Neural crest cell (in vitro differentiated cells): ENCODE results near the gene NUP160. TPM values are rescaled to one million over a fixed set of nuclear protein-coding genes. Genes with fewer than 3 reads are reported as not detected.
A peak's percentile ranks its signal among the peaks of the same experiment; 100 is the strongest.
"Not testable (repeated sequence)": the region's sequence is repeated elsewhere in the genome, so short reads cannot be mapped to it uniquely, and the experiment has no call there.

Experiments
- DNase-seq: peaks from one replicate; pipeline ENCODE4 v3.0.0; 2021; ENCODE audit warnings: low read depth, mixed read lengths, low spot score
- H3K27ac Mint-ChIP-seq: one replicate; pipeline ENCODE4 v1.8.0; 2021; ENCODE audit warnings: mild to moderate bottlenecking, mixed read lengths; ENCODE audit not compliant: unreplicated experiment
- H3K27me3 Mint-ChIP-seq: 2 replicates; pipeline ENCODE4 v1.8.0; 2021; ENCODE audit warnings: low read depth, mild to moderate bottlenecking, mixed read lengths
- H3K36me3 Mint-ChIP-seq: 2 replicates; pipeline ENCODE4 v1.8.0; 2021; ENCODE audit warnings: low read depth, mild to moderate bottlenecking, mixed read lengths
- H3K4me1 Mint-ChIP-seq: 2 replicates; pipeline ENCODE4 v1.8.0; 2021; ENCODE audit warnings: mixed read lengths
- H3K4me3 Mint-ChIP-seq: one replicate; pipeline ENCODE4 v1.8.0; 2021; ENCODE audit warnings: mild to moderate bottlenecking, mixed read lengths
- H3K9me3 Mint-ChIP-seq: 2 replicates; pipeline ENCODE4 v1.8.0; 2021; ENCODE audit warnings: mixed read lengths
- total RNA-seq: library from RNA; stranded (reverse); gene quantifications from 2 replicates; pipeline ENCODE4 v1.2.1, GENCODE V29; 2021
- TF ChIP-seq, protein P1 (sequence below): fragments of 200-600 bp; sonication (generic); conservative IDR thresholded peaks from 2 replicates; pipeline ENCODE4 v1.5.0; 2021; ENCODE audit warnings: antibody characterized with exemption, mild to moderate bottlenecking

NUP160 gene
- total RNA-seq, 1 donor from 2014 or later, result 92.9 TPM

DNA sequence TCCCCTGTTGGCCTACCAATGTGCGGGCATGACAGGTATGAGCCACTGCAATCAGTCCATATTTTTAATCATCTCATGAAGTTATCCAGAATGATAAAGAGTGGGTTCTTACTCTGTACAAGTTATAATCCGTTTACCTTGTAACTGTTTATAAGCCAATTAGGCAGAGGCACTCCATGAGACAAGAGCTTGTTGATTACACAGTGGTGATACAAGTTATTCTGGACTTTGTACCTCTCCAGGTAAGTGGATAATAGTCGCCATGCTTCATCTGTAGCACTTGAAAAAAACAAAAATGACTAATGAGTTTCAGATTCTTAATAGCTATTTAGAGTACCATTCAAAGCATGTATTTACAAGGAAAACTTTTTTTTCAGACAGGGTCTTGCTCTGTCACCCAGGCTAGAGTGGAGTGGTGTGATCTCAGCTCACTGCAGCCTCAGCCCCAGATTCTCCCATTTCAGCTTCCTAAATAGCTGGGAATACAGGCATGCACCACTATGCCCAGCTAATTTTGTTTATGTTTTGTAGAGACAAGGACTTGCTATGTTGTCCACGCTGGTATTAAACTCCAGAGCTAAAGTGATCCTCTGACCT, 63.3 kb downstream of the NUP160 start:
- Mint-ChIP-seq H3K4me1 (no peaks in the 10 kb centered on the region), H3K36me3 (peaks cover 12% of the 10 kb centered on the region), H3K27me3 (no peaks in the 10 kb centered on the region), H3K9me3 (no peaks in the 10 kb centered on the region), H3K27ac (no peak overlapping the region), H3K4me3 (no peak overlapping the region)
- no peak for DNase-seq
- TF ChIP-seq, protein P1, sequence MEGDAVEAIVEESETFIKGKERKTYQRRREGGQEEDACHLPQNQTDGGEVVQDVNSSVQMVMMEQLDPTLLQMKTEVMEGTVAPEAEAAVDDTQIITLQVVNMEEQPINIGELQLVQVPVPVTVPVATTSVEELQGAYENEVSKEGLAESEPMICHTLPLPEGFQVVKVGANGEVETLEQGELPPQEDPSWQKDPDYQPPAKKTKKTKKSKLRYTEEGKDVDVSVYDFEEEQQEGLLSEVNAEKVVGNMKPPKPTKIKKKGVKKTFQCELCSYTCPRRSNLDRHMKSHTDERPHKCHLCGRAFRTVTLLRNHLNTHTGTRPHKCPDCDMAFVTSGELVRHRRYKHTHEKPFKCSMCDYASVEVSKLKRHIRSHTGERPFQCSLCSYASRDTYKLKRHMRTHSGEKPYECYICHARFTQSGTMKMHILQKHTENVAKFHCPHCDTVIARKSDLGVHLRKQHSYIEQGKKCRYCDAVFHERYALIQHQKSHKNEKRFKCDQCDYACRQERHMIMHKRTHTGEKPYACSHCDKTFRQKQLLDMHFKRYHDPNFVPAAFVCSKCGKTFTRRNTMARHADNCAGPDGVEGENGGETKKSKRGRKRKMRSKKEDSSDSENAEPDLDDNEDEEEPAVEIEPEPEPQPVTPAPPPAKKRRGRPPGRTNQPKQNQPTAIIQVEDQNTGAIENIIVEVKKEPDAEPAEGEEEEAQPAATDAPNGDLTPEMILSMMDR, result no peak

DNA sequence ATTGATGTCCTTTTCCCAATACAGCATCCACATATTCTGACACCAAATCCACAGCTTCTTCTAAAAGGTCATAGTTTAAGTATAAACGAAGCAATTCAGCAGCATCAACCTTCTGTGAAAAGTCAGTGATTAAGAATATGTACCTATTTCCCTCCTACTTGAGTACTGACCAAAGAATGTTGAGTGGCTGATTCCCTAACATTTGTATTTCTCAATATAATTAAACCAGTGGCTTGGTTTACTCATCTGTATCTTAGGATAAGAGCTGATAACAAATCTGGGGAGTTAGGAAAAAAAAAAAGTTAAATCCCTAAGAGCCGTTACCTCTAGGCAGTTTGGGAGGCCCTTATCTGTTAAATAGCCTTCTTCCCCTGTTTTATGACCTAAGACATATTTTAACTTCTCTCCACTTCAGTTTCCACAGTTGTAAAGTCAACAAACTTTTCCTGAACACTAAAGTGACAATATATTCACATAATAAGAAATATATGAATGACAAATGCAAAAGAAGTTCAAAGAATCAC, 65.0 kb downstream of the NUP160 start:
- H3K4me1 Mint-ChIP-seq, result no peaks in the 10 kb centered on the region
- no peak overlapping the region for H3K27ac Mint-ChIP-seq
- H3K27me3 Mint-ChIP-seq, result no peaks in the 10 kb centered on the region
- H3K36me3 Mint-ChIP-seq, result peaks cover 13% of the 10 kb centered on the region
- H3K4me3 Mint-ChIP-seq, result no peak overlapping the region
- DNase-seq, result no peak
- no peaks in the 10 kb centered on the region for H3K9me3 Mint-ChIP-seq
- TF ChIP-seq, protein P1, result no peak

DNA sequence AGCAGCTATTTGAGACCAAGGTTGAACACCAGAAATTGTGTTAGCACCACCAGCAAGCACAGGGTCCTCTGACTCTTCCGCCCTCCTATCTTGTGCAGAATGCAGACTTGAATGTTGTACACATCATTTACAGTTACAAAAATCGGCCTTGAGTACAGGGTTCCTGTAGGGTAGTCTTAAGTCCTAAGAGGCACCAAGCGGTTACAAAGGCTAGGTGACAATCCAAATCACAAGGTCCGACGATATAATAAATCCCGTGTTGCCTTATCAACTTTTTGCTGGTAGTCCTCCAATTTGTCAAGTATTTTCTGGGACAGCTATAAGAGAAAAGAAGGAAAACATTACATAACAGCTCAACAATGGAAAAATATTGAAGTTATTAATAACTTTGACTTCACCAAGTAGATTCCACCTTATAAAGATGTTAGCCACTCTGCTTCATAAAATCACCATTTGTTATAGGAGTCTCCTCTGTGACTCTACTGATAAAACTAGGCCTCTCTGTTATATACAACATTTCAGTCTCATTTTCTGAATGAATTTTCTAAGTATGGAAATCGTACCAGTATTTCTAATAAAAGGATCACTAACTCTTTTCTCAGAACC, 69.2 kb downstream of the NUP160 start:
- peaks cover 18% of the 10 kb centered on the region for H3K36me3 Mint-ChIP-seq

DNA sequence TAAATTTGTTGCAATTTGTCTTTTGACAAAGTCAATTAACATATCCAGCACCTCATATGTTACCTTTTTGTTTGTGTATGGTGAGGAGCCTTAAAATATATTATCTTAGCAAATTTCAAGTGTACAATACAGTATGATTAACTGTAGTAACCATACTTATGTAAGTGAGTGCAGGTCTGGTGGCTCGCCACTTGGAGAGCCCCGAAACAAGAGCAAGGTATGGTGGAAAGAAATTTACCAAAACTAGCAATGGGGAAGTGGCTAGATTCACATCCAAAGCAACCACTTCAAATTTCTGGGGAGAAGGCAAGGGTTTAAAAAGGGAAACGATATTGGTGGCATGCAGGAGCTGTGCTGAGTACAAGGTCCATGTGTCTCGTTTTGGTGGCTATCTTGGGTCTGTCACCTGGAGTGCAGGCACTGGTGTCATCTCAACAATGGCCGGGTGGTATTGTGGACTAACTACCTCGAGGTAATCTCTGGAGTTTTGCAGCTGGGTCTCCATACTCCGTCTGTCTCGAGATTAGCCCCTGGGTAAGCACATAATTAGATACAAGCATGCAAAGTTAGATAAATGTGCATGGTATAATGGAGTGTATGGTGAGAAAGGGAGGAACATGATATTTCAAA, 72.8 kb downstream of the NUP160 start:
- H3K27ac Mint-ChIP-seq, result no peak overlapping the region
- peaks cover 15% of the 10 kb centered on the region for H3K36me3 Mint-ChIP-seq
- no peak overlapping the region for H3K4me3 Mint-ChIP-seq
- no peak for DNase-seq
- no peaks in the 10 kb centered on the region for H3K4me1 Mint-ChIP-seq
- no peaks in the 10 kb centered on the region for H3K9me3 Mint-ChIP-seq
- TF ChIP-seq, protein P1, result no peak
- no peaks in the 10 kb centered on the region for H3K27me3 Mint-ChIP-seq

More for the DNA sequence above, 69.2 kb downstream of the NUP160 start:
- Mint-ChIP-seq H3K4me1 (no peaks in the 10 kb centered on the region), H3K27me3 (no peaks in the 10 kb centered on the region), H3K4me3 (no peak overlapping the region), H3K27ac (no peak overlapping the region), H3K9me3 (no peaks in the 10 kb centered on the region)
- no peak for DNase-seq
- TF ChIP-seq, protein P1, result no peak

DNA sequence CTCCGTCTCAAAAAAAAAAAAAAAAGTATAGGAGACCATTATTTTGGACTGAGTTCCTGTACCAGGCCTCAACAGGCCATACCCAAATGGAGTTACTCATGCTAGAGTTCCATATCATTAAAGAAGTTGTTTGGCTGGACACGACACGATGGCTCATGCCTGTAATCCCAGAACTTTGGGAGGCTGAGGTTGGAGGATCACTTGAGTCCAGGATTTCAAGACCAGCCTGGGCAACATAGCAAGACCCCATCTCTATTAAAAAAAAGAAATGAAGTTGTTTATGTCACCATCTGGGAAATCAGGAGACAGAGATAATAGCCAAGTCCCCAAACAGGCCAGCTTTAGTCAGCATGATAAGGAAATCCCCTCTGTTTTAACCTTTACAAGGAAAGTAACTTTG, 74.3 kb downstream of the NUP160 start:
- TF ChIP-seq, protein P1, result no peak
- Mint-ChIP-seq H3K27me3 (no peaks in the 10 kb centered on the region), H3K36me3 (peaks cover 12% of the 10 kb centered on the region), H3K9me3 (no peaks in the 10 kb centered on the region), H3K27ac (no peak overlapping the region), H3K4me1 (peaks cover 6% of the 10 kb centered on the region), H3K4me3 (no peak overlapping the region)
- DNase-seq, result no peak

DNA sequence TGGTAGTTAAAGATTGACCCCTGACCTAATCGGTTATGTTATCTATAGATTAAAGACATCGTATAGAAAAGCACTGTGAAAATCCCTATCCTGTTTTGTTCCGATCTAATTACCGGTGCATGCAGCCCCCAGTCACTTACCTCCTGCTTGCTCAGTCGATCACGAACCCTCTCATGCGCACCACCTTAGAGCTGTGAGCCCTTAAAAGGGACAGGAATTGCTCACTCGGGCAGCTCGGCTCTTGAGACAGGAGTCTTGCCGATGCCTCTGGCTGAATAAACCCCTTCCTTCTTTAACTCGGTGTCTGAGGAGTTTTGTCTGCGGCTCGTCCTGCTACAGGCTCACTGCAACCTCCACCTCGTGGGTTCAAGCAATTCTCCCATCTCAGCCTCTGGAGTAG, 78.6 kb downstream of the NUP160 start:
- Mint-ChIP-seq H3K4me3 (peak overlapping the region; percentile 76), H3K27ac (peak overlapping the region; percentile 30), H3K4me1 (peaks cover 32% of the 10 kb centered on the region)
- H3K36me3 Mint-ChIP-seq, H3K9me3 Mint-ChIP-seq, DNase-seq, H3K27me3 Mint-ChIP-seq: not testable (repeated sequence)
